ENCODE data around the gene CLCNKB. TPM values are rescaled to one million over a fixed set of nuclear protein-coding genes. Genes with fewer than 3 reads are reported as not detected.

CLCNKB gene
- total and polyA plus RNA-seq, 5 experiments from 2014 or later, result not detected

DNA sequence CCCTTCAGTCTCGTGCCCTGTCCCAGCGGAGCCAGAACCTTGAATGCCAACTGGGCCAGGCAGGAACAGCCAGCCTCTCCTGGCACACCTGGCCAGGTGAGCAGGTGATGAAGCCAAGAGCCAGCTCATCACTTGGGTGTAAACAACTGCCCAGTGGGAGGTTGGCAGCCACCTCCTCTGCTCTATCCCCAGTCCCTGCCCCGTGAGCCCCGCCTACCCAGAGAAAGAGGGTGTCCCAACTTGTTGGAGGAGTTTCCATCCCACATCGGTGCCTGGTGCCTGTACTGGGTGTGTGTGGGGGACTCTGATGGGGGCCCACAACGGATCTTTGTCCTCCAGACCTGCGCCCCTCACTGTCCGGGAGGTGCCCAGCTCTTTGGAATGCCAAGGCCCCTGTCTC lies 47.7 kb downstream of the CLCNKB start:
- DNase-seq (no peak), ATAC-seq (no peak)
- Mint-ChIP-seq H3K9me3 (no peaks in the 10 kb centered on the region), H3K27ac (no peak overlapping the region), H3K4me3 (no peak overlapping the region), H3K4me1 (peaks cover 0 to 1% (median 0%) of the 10 kb centered on the region in 4 donors), H3K36me3 (no peaks in the 10 kb centered on the region), H3K27me3 (peaks cover 3 to 15% (median 7%) of the 10 kb centered on the region in 5 donors)
- POLR2A ChIA-PET, result no interaction called here

DNA sequence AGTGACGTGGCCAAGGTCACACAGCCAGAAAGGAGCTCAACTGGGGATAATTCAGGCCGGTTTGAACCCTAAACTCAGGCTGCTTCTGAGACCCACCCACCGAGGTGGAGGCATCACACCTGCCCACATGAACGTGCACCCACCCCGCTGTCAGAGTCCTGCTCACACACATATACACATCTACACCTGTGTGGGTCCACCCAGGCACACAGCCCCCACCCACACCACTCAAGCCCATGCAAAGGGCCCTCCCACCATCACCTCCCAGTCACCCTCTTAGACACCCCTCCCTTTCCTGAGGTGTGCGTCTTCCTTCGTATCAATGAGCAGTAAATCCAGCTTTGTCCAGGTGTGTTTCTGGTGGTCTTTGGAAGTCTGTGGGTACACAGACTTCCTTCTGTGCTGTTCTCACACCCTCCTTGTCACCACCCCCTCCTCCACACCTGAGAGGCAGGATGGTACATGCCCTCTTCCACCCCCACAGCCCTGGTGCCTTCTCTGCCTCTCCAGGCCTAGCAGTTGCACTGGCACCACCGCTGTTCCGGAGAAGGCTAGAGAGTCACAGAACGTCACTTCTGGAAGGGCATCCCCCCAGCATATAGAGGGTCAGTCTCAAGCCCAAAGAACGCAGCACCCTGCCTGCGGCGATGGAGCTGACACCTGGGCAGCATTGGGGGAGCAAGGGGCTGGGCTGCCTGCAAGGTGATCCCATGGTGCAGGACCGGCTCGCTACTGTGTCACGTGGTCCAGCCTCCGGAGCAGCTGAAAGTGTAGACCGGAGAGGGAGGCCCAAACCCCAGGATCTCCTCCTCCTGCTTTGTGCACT lies 48.7 kb downstream of the CLCNKB start:
- no peak overlapping the region for H3K27ac Mint-ChIP-seq
- H3K9me3 Mint-ChIP-seq, result no peaks in the 10 kb centered on the region
- no peak overlapping the region for H3K4me3 Mint-ChIP-seq

DNA sequence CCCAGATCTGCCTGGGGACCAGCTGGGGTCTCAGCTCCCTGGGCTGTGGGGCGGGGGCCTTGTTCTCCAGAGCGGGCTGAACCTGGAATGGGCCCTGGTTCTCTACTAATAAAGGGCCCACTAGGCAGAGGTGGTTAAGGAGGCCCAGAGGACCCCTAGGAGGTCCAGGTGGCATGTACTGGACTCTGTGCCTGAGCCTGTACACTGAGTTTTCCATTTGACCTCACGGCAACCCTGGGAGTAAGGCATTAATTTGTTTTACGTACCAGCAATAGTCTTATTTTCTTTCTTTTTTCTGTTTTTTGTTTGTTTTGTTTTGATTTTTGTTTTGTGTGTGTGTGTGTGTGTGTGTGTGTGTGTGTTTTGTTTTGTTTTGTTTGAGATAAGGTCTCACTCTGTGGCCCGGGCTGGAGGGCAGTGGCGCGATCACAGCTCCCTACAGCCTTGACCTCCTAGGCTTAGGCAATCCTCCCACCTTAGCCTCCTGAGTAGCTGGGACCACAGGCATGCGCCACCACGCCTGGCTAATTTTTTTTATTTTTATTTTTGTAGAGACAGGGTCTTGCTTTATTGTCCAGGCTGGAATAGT lies 49.4 kb downstream of the CLCNKB start:
- Mint-ChIP-seq H3K36me3 (no peaks in the 10 kb centered on the region), H3K9me3 (no peaks in the 10 kb centered on the region), H3K27me3 (peaks cover 3 to 17% (median 8%) of the 10 kb centered on the region in 5 donors), H3K4me3 (no peak overlapping the region), H3K4me1 (peaks cover 0 to 1% (median 0%) of the 10 kb centered on the region in 4 donors), H3K27ac (peak overlapping the region in 1 of 10 donors; percentile 53)
- ATAC-seq (no peak), DNase-seq (no peak)
- POLR2A ChIA-PET, result no interaction called here

More for the DNA sequence above, 48.7 kb downstream of the CLCNKB start:
- DNase-seq, result no peak
- POLR2A ChIA-PET, result no interaction called here
- Mint-ChIP-seq H3K27me3 (peaks cover 3 to 17% (median 8%) of the 10 kb centered on the region in 5 donors), H3K36me3 (no peaks in the 10 kb centered on the region), H3K4me1 (peaks cover 0 to 1% (median 0%) of the 10 kb centered on the region in 4 donors)
- no peak for ATAC-seq

DNA sequence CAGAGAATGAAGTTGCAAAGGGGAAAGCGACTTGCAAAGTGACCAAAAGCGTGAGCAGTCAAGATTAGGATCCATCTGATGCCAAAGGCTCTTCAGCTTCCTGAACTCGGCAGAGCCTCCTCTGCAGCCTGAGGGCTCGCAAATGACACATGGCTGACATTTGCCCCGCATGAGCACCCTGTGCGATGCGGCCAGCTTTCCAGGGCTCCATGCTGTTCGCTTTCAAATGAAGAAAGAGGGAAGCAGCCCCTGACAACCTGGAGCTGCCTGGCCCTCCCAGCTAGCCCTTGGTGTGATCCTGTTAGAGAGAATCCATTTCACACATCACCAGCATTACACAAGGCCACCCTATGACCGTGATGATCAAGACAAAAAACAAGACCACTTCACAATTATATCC lies 50.0 kb downstream of the CLCNKB start:
- peaks cover 0 to 1% (median 0%) of the 10 kb centered on the region in 4 donors for H3K4me1 Mint-ChIP-seq

DNA sequence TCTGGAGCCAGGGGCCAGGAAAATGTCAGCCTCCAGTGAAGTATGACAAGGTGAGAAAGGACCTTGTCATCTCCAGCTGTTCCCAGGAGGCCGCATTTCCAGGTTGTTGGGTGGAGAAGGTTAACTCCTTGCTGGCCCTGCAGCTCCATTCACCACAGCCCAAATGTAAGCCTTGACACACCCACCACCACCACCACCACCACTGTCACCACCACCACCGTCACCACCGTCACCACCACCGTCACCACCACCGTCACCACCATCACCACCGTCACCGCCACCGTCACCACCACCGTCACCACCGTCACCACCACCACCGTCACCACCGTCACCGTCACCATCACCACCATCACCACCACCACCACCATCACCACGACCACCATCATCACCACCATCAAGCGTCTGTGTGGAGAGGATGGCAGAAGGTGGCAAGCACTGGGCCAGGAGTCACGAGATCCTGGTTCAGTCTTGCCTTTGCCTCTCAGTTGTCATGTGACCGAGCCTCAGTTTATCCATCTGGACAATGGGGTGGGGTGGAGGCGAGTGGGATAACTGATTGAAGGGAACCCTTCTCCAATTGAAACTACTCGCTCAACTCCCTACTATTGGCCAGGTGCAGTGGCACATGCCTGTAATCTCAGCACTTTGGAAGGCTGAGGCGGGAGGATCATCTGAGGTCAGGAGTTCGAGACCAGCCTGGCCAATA lies 51.0 kb downstream of the CLCNKB start:
- POLR2A ChIA-PET, result interaction anchor here (0.8 kb wide), 1 partner anchor 16 kb away, joined by 5 read pairs; no protein-coding TSS in a partner anchor
- no peaks in the 10 kb centered on the region for H3K4me1 Mint-ChIP-seq
- no peak for DNase-seq
- peaks cover 3 to 17% (median 8%) of the 10 kb centered on the region in 5 donors for H3K27me3 Mint-ChIP-seq
- peaks cover 0 to 2% (median 0%) of the 10 kb centered on the region in 9 donors for H3K9me3 Mint-ChIP-seq
- H3K27ac Mint-ChIP-seq, result peak overlapping the region in 1 of 10 donors; percentile 52
- no peaks in the 10 kb centered on the region for H3K36me3 Mint-ChIP-seq
- no peak for ATAC-seq
- H3K4me3 Mint-ChIP-seq, result no peak overlapping the region

More for the DNA sequence above, 50.0 kb downstream of the CLCNKB start:
- peaks cover 3 to 17% (median 8%) of the 10 kb centered on the region in 5 donors for H3K27me3 Mint-ChIP-seq
- no peaks in the 10 kb centered on the region for H3K36me3 Mint-ChIP-seq
- H3K4me3 Mint-ChIP-seq, result no peak overlapping the region
- ATAC-seq (no peak), DNase-seq (no peak)
- POLR2A ChIA-PET, result interaction anchor here (0.8 kb wide), 1 partner anchor 15 kb away, joined by 5 read pairs; no protein-coding TSS in a partner anchor
- H3K9me3 Mint-ChIP-seq, result no peaks in the 10 kb centered on the region
- peak overlapping the region in 1 of 10 donors; percentile 53 for H3K27ac Mint-ChIP-seq

DNA sequence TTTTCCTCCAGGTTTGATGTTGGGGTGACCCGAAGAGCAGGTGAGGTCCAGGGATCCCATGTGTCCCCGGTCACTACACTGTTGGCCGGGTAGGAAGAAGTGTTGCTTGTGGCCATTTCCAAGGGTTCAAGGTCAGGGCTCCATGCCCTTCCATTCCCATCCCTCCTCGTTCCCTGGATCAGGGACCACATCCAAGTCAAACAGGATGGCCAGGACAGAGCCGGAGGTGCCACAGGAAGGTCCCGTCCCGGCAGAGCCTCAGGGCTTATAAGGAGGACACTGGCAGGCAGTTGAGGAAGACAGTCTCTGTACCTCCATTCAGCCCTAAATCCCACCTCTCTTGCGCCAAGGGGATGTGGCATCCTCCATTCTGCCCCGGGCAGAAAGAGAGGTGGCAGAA lies 51.9 kb downstream of the CLCNKB start:
- Mint-ChIP-seq H3K9me3 (peaks cover 0 to 4% (median 0%) of the 10 kb centered on the region in 9 donors), H3K4me1 (no peaks in the 10 kb centered on the region), H3K27ac (peak overlapping the region in 1 of 10 donors; percentile 45), H3K4me3 (no peak overlapping the region), H3K27me3 (peaks cover 3 to 17% (median 8%) of the 10 kb centered on the region in 5 donors), H3K36me3 (no peaks in the 10 kb centered on the region)
- ATAC-seq, result no peak
- no peak for DNase-seq
- POLR2A ChIA-PET, result no interaction called here

DNA sequence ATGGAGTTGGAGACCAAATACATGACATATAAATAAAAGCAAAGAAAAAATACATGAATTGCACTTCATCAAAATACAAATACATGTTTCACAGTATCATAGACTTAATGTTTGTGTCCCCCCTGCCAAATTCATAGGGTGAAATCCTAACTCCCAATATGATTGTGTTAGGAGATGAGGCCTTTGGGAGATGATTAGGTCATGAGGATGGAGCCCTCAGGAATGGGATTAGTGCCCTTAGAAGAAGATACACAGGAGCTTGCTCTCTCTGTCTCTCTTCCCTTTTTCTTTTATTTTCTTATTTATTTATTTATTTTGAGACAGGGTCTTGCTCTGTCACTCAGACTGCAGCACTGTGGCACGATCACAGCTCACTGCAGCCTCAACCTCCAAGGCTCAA lies 55.8 kb downstream of the CLCNKB start:
- H3K36me3 Mint-ChIP-seq, result no peaks in the 10 kb centered on the region
- no peaks in the 10 kb centered on the region for H3K4me1 Mint-ChIP-seq
- no peak overlapping the region for H3K4me3 Mint-ChIP-seq
- POLR2A ChIA-PET, result no interaction called here
- H3K27ac Mint-ChIP-seq, result no peak overlapping the region
- no peak for DNase-seq
- H3K9me3 Mint-ChIP-seq, result peaks cover 0 to 19% (median 4%) of the 10 kb centered on the region in 9 donors
- peaks cover 3 to 17% (median 12%) of the 10 kb centered on the region in 5 donors for H3K27me3 Mint-ChIP-seq
- ATAC-seq, result no peak

DNA sequence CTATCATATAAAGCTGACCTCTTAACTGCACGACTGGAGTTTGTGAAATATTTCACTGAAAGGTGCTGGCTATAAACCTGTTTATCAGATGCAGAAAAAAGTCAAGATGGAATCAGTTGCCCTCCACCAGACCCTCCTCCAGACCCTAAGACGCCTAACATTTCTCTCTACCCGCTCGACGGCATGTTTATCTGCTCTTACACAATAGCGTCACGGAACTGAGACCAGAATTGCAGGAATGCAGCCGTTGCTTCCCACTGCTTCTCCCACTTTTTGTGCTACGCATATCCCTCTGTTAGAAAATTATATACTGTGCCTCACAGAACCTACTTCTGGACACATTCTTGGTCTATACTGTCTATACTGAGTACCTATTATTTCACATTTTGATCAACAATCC lies 58.0 kb downstream of the CLCNKB start:
- no peak for ATAC-seq
- no peaks in the 10 kb centered on the region for H3K36me3 Mint-ChIP-seq
- POLR2A ChIA-PET, result no interaction called here
- H3K9me3 Mint-ChIP-seq, result peaks cover 0 to 26% (median 4%) of the 10 kb centered on the region in 9 donors
- H3K27me3 Mint-ChIP-seq, result peaks cover 0 to 15% (median 4%) of the 10 kb centered on the region in 5 donors
- H3K4me3 Mint-ChIP-seq, result no peak overlapping the region
- H3K4me1 Mint-ChIP-seq, result no peaks in the 10 kb centered on the region
- DNase-seq, result no peak
- H3K27ac Mint-ChIP-seq, result no peak overlapping the region

Other genes with a start within 250 kb of the CLCNKB start
- gene UQCRHL, start 236.1 kb upstream of the CLCNKB start, total RNA-seq, result 1 to 10 TPM; 1.8 to 2.0 TPM
- 1 to 10 TPM; 1.1 to 1.2 (median 1.2) TPM for gene UQCRHL, start 236.1 kb upstream of the CLCNKB start, polyA plus RNA-seq
- 10 to 100 TPM; 85.6 to 88.3 TPM for gene SPEN, start 196.1 kb upstream of the CLCNKB start, total RNA-seq
- 10 to 100 TPM in 1 of 3 donors, 1 to 10 TPM in 2; 4.0 to 38.0 (median 8.1) TPM for gene SPEN, start 196.1 kb upstream of the CLCNKB start, polyA plus RNA-seq
- gene ZBTB17, start 67.7 kb upstream of the CLCNKB start, total RNA-seq, result 10 to 100 TPM; 49.3 to 58.1 TPM
- gene ZBTB17, start 67.7 kb upstream of the CLCNKB start, polyA plus RNA-seq, result 10 to 100 TPM; 10.2 to 23.3 (median 11.1) TPM
- gene SRARP, start 39.5 kb upstream of the CLCNKB start, total RNA-seq, result not detected
- gene SRARP, start 39.5 kb upstream of the CLCNKB start, polyA plus RNA-seq, result not detected
- gene HSPB7, start 25.7 kb upstream of the CLCNKB start, total RNA-seq, result not detected
- not detected for gene HSPB7, start 25.7 kb upstream of the CLCNKB start, polyA plus RNA-seq
- gene CLCNKA, start 21.7 kb upstream of the CLCNKB start, total RNA-seq, result not detected
- gene CLCNKA, start 21.7 kb upstream of the CLCNKB start, polyA plus RNA-seq, result not detected
- gene FAM131C, start 29.9 kb downstream of the CLCNKB start, total RNA-seq, result not detected
- not detected for gene FAM131C, start 29.9 kb downstream of the CLCNKB start, polyA plus RNA-seq
- gene EPHA2, start 112.3 kb downstream of the CLCNKB start, total RNA-seq, result not detected
- gene EPHA2, start 112.3 kb downstream of the CLCNKB start, polyA plus RNA-seq, result not detected
- gene ARHGEF19, start 168.9 kb downstream of the CLCNKB start, total RNA-seq, result 10 to 100 TPM; 11.9 to 12.7 TPM
- gene ARHGEF19, start 168.9 kb downstream of the CLCNKB start, polyA plus RNA-seq, result 1 to 10 TPM; 6.4 to 8.9 (median 7.7) TPM
- 1 to 10 TPM; 8.8 to 9.6 TPM for gene CPLANE2, start 193.4 kb downstream of the CLCNKB start, total RNA-seq
- 1 to 10 TPM; 1.7 to 2.9 (median 2.7) TPM for gene CPLANE2, start 193.4 kb downstream of the CLCNKB start, polyA plus RNA-seq